Measurements from ENCODE around the gene OGFRL1.
"Not testable (repeated sequence)": the region's sequence is repeated elsewhere in the genome, so short reads cannot be mapped to it uniquely, and the experiment has no call there.

OGFRL1 gene

GRCh38 chr6:71288228-71289038 is at the start of gene OGFRL1:
TSS of gene OGFRL1 (plus strand) at chr6:71288811. CDS start at chr6:71288937, 126 bp downstream.
- peak; percentile 82 for DNase-seq

- DNase-seq, result no peak
These were observed 48.9 kb upstream of the OGFRL1 start for GRCh38 chr6:71239694-71240093.

- no peak for DNase-seq
These were observed 43.2 kb upstream of the OGFRL1 start for GRCh38 chr6:71245265-71246049.

- DNase-seq, result no peak
These were observed 42.0 kb upstream of the OGFRL1 start for GRCh38 chr6:71246596-71246995.

DNA sequence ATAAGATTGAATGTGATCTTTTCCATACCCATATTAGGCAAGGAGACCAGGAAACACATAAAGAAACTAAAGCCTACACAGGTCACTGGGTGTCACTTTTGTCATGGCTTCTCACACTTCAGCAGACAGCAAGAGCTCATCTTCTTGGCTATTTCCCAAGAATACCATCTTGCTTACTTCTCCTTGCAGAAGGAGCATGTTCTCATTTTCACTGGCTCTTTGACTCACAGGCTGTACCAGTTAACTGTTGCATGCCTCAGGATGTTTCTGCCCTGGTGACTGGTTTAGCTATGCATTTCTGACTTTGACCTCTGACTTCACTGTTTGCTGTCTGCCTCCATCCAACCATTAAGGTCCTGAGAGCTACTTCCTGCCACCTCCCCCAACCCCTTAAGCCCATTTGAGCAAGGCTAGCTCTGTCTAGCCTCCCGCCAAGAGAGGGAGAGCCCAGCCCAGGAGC is 40.3 kb upstream of the OGFRL1 start:
- DNase-seq, result peak; percentile 8

DNA sequence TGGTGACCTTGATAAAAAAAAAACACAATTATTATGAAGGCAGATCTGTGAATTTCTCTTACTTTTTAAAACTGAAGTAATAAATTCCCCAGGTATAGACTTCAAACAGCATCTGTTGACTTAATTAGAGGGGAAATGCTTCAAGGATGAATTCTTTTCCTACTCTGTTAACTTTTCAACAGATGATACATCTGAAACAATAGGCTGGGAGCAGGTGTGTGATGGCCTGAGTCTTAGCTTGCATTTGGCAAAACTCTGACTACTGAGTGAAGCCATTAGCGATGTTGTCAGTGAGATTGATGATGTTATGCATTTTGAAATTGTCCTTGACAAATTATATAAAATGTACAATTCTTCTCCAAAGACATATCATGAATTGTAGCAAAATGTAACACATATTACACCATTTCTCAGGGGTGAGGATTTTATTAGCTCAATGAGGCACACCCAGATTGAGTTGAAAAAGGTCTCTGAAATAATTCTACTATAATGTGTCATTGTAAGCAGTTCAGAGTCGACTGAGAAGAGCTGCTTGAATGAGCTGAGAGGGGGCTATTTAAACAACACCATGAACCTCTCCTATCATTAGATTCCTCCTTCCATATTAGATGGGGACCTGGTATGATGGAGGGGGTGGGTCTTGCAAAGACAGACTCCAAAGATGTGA is 39.6 kb upstream of the OGFRL1 start:
- no peak for DNase-seq

DNA sequence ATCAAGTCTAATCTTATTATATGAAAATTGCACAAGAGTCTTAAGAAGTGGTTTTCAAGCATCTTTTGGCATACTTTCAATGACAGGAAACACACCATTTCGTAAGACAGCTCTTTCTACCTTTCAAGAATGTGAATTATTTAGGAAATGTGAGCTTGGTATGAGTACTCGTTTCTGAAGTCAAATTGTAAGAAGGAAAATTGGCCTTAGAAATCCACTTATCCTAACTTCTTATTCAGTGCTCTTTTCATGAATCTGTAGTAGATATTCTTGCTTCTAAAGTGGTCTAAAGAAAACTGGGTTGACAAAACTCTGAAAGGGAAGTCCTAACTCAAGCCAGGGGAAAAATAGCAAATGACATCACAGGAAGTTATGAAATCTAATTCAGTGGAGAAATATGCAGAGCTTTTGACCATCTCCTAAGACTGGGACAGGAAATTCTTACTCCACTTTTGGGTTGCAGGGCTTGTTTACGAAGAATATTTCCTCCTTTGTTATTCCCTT is 38.5 kb upstream of the OGFRL1 start:
- DNase-seq, result peak; percentile 49

DNA sequence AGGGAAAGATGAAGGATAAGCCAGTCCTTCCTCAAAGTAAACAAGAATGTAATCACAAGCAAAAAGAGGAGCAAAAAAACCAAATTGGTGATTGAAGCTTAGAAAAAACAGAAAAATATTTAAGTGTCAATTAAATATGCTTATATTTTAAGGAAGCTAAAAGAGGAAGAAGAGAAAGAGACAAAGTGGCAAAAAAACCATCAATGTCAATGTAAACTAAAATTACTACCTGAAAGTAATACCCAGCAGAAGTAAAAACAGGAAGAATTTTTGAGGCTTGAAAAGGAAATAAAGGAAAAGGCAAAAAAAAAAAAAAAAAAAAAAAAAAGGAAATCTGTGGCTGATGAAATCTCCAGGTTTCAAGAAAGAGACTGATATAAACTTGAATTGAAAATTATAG is 36.2 kb upstream of the OGFRL1 start:
- DNase-seq, result no peak

DNA sequence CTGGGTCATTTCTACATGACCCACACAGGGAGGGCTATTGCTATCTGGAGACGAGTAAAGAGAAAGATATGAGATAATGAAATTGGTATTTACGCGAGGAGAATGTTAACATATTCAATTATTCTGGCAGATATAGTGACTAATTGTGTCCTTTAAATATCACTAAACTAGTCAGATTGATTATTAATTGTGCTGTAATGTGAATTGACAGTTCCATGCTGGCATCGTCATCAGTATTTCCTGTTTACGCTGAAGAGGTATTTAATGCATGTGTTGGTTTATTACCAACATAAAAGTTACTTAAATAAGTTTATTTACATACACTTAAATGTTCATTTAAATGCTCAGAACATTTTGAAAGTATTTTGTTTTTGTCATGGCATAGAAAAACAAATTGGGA is 35.7 kb upstream of the OGFRL1 start:
- no peak for DNase-seq

- DNase-seq, result no peak
These were observed 34.3 kb upstream of the OGFRL1 start for GRCh38 chr6:71254323-71254722.

- no peak for DNase-seq
These were observed 30.3 kb upstream of the OGFRL1 start for GRCh38 chr6:71258078-71258866.

- no peak for DNase-seq
These were observed 28.6 kb upstream of the OGFRL1 start for GRCh38 chr6:71259888-71260604.

DNA sequence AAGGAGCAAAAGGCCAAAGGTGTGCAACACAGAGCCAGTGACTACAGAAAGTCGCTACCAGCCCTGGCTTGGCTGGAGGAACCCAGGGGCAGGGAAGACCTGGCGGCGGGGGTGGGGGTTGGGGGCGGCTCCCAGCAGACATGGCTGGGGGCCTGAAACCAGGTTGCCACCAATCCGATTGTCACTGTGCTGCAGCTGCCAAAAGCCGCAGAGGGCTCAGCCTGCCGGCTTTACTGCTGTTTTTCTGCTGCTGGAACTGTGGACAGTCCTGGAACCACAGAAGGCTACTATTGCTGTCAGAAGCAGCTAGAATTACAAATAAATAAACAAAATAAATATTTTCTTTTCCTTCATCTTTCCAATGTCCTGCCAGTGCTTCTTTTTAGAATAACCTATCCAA is 25.7 kb upstream of the OGFRL1 start:
- DNase-seq, result no peak

DNA sequence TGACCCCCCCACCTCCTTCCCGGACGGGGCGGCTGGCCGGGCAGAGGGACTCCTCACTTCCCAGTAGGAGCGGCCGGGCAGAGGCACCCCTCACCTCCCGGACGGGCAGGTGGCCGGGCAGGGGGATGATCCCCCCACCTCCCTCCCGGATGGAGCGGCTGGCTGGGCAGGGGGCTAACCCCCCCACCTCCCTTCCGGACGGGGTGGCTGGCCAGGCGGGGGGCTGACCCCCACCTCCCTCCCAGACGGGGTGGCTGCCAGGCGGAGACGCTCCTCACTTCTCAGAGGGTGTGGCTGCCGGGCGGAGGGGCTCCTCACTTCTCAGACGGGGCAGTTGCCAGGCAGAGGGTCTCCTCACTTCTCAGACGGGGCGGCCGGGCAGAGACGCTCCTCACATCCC is 22.2 kb upstream of the OGFRL1 start:
- DNase-seq, result not testable (repeated sequence)

DNA sequence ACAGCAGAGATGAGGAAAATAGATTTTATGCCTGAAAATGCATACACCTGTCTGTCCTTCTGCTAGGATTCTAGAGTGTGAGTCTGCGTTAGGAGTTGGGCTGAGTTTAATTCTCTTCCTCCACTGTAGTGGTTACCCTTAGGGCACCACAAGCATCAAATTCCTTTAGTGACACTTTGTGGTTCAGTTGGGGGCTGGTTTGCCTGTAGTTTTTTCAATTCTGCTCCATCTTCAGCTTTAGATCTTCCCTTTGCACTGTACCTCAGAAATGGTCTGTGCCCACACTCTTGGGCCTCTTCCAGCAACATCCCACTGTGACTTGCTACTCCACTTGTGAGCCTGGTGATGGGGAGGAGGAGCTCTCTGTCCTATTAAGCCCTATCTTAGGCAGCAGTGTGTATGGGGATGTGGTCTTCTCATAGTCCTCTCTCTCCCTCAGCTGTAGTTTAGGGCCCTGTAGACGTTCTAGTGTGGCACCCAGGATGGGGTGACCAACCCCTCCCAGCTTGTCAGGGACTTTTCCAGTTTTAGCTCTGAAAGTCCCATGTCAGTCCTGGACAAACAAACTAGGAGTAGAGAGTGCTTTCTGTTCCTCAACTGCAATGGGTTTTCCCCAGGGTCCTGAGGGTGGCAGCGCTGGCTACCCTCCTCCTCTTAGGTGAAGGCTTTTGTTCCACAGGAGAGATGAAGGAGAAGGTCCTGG is 19.7 kb upstream of the OGFRL1 start:
- no peak for DNase-seq

GRCh38 chr6:71277926-71278600 is 10.5 kb upstream of the OGFRL1 start:
- DNase-seq, result peak; percentile 81

DNA sequence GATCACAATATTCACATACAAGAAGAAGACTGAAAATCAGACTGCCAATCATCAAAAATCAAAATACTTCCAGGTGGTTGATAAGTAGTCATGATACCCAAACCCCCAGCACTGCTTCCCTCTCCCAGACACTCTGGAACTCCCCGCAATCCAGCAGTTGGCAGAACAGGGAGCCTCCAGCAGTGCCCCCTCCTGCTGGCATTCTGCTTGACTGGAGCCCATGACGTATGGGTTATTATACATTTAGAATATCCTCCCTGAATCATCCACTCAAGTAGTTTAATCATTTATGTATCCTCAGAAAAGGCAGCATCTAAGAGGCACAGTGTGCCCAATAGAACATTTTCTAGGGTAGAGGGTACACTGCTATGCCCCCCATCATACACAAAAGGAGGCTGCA is 9.3 kb upstream of the OGFRL1 start:
- DNase-seq, result no peak

- DNase-seq, result no peak
These were observed 8.9 kb upstream of the OGFRL1 start for GRCh38 chr6:71279740-71280139.

DNA sequence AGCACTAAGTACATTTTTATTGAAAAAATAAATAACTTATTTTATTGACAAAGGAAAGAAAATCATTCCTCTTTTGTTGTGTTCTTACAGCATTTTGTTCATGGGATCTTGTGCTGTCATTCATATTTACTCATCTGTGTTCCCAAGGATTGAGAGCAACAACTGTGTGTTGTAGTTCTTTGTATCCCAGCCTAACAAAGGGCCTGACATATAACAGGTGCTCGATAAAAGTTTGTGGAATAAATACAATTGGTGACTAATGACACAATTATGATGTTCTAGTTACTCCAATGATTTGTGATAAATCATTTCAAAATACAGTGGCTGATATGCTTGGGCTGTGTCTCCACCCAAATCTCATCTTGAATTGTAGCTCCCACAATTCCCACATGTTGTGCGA is 7.9 kb upstream of the OGFRL1 start:
- no peak for DNase-seq

GRCh38 chr6:71284785-71285184 is 3.8 kb upstream of the OGFRL1 start:
- DNase-seq, result no peak

DNA sequence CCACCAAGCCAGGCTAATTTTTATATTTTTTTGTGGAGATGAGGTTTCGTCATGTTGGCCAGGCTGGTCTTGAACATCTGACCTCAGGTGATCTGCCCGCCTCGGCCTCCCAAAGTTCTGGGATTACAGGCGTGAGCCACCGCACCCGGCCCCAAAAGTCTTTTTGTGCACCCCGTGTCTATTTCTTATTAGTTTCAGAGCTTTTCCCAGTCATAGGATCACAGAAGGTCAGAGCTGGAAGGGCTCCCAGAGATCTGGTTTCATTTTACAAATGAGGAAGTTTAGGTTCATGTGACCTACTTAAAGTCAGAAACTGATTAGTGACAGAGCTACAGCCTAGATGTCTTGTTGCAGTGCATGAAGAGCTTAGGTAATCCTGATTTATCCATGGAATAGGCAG is 1.6 kb upstream of the OGFRL1 start:
- DNase-seq, result peak; percentile 50

Measured in hematopoietic multipotent progenitor cell treated with erythropoietin and hydrocortisone succinate and interleukin-3 and kit ligand, for 6 days (in vitro differentiated cells).